ENCODE data around the gene LRR1.

Gene LRR1

DNA sequence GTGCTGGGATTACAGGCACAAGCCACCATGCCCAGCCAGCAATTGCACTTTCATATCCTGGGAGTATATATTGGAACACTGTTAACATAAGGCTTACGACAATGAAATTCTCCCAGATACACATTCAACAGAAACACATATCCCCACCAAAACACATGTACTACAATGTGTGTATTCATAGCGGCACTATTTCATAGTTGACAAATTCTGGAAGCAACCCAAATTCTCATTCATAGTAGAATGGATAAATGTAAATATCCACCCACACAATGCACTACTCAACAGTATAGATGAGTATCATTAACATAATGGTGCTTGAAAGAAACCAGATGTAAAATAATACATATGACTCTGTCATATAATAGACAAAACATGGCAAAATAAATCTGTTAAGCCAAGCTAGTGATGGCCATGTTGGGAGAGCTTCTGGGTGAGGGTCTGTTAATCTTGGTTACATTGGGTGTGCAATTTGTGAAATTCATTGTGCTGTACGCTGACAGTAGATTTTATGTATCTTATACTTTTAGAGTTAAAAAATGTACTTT is 38.9 kb downstream of the LRR1 start:
- H3K9me3 ChIP-seq (ENCODE audit: control insufficient read depth, insufficient read depth, low read depth, low read length), result no peaks in the 10 kb centered on the region
- H3K4me1 ChIP-seq (ENCODE audit: control insufficient read depth, insufficient read depth, low read length), result peaks cover 15% of the 10 kb centered on the region
- peaks cover 5 to 23% of the 10 kb centered on the region in 2 experiments; a peak in 2 of 3 replicates for H3K36me3 ChIP-seq (ENCODE audit: control insufficient read depth in 2 of 2, insufficient read depth in 1 of 2, low read length in 2 of 2)
- no peak overlapping the region for H3K27ac ChIP-seq (ENCODE audit: extremely low read depth, low read depth, low read length)
- TF ChIP-seq YY1 (tag by site-specific recombination; IDR thresholded peaks at IDR 0.05) (no peak), SP2 (tag by site-specific recombination; IDR thresholded peaks at IDR 0.05) (no peak)
- ChIA-PET POLR2A (interaction anchor here (0.6 to 1.3 kb wide), 3 partner anchors 11 to 36 kb away, joined by 3 to 4 read pairs (median 3); partner anchors contain the start of genes MGAT2 and RPL36AL), CTCF (interaction anchor here (0.7 to 1.1 kb wide), 2 partner anchors 9 to 952 kb away, joined by 3 to 5 read pairs; no protein-coding TSS in a partner anchor)
- H3K4me3 ChIP-seq (ENCODE audit: low read depth, low read length), result no peak overlapping the region

DNA sequence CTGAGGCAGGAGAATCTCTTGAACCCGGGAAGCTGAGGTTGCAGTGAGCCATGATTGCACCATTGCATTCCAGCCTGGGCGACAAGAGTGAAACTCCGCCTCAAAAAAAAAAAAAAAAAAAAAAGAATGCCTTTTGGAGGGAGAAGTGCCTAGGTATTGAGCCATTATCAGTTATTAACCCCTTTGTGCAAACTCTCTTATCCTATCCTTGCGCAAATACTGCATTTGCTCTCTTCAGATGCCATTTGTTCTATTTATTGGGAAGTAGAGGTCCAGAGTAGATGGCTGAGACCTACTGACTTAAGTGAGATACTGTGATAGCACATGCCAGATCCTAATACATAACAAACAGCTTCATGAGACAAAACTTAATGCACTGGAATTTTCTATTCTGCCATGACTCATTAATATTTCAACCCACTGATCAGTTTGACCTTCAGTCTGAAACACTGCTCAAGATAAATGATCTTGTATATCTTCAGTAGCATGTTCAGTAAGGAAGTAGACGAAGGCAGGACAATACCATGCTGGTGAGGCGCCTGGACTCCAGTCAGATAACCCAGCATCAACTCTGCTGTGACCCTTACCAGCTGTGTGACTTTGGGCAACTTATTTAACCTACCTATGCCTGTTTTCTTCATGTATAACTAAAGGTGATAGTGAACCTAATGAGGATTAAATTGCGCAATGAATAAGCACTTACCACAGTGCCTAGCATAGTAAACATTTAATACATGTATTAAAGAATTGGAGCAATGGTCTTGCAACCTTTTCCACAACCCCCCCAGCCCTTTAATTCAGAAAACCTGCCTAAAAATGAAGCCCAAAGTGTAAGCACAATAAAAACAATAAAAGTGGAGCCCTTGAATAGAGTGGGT is 42.0 kb downstream of the LRR1 start:
- Histone ChIP-seq H3K4me3 (ENCODE audit: low read depth, low read length) (no peak overlapping the region), H3K36me3 (ENCODE audit: control insufficient read depth in 2 of 2, insufficient read depth in 1 of 2, low read length in 2 of 2) (peaks cover 13 to 29% of the 10 kb centered on the region in 2 experiments; a peak in 2 of 3 replicates), H3K4me1 (ENCODE audit: control insufficient read depth, insufficient read depth, low read length) (peaks cover 15% of the 10 kb centered on the region), H3K27ac (ENCODE audit: extremely low read depth, low read depth, low read length) (no peak overlapping the region), H3K9me3 (ENCODE audit: control insufficient read depth, insufficient read depth, low read depth, low read length) (no peaks in the 10 kb centered on the region)
- TF ChIP-seq ZNF664 (tag by site-specific recombination; IDR thresholded peaks at IDR 0.05), result peak; percentile 48; the same call in 1 of the 2 replicates
- no peak for TF ChIP-seq ZFHX2 (tag by site-specific recombination; conservative IDR thresholded peaks at IDR 0.05)
- POLR2A ChIA-PET, result no interaction called here
- CTCF ChIA-PET, result interaction anchor here (0.6 kb wide), 2 partner anchors 20 to 97 kb away, joined by 3 to 4 read pairs; partner anchors contain the start of genes MGAT2 and RPL36AL

DNA sequence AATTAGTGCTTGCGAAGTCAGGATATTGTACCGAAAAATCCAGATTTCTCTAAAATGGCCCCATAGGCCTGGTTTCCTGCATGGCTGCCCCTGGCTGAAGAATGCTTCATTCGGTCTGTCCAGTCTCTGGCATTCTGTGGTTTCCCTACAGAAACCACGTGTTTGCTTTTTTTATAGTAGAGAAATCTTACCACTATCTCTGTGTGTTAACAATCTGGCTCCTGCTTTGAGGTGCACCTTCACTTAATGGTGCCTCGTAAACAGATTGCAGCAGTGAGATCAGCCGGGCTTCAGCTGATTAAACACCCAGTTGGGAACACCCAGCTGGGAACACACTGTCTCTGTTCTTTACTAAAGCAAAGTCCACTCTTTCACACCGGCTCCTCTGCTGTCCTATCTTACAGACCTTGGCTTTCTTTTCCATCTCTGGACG is 43.0 kb downstream of the LRR1 start:
- ChIA-PET CTCF (no interaction called here), POLR2A (no interaction called here)
- Histone ChIP-seq H3K36me3 (ENCODE audit: control insufficient read depth in 2 of 2, insufficient read depth in 1 of 2, low read length in 2 of 2) (peaks cover 19 to 24% of the 10 kb centered on the region in 2 experiments; a peak in 2 of 3 replicates), H3K27ac (ENCODE audit: extremely low read depth, low read depth, low read length) (peak overlapping the region; percentile 21; the same call in 1 of the 2 replicates), H3K4me3 (ENCODE audit: low read depth, low read length) (no peak overlapping the region), H3K4me1 (ENCODE audit: control insufficient read depth, insufficient read depth, low read length) (peaks cover 15% of the 10 kb centered on the region), H3K9me3 (ENCODE audit: control insufficient read depth, insufficient read depth, low read depth, low read length) (no peaks in the 10 kb centered on the region)
- TF ChIP-seq ZSCAN16 (tag by site-specific recombination; IDR thresholded peaks at IDR 0.05) (no peak), ZNF555 (tag by site-specific recombination; conservative IDR thresholded peaks at IDR 0.05) (no peak), ZNF701 (tag by site-specific recombination; IDR thresholded peaks at IDR 0.05) (no peak), ZNF830 (tag by site-specific recombination; IDR thresholded peaks at IDR 0.05; ENCODE audit: low read depth) (no peak), ZXDB (tag by site-specific recombination; IDR thresholded peaks at IDR 0.05) (0 out of 2 replicates have a peak, but pooled peaks have one; percentile 14), ZBTB20 (tag by site-specific recombination; IDR thresholded peaks at IDR 0.05) (peak; percentile 24; the same call in 1 of the 2 replicates), ZNF223 (tag by site-specific recombination; IDR thresholded peaks at IDR 0.05) (no peak), ZNF121 (tag by site-specific recombination; IDR thresholded peaks at IDR 0.05) (no peak), PRDM1 (tag by site-specific recombination; IDR thresholded peaks at IDR 0.05) (peak; percentile 41; the same call in 1 of the 2 replicates), SALL2 (tag by site-specific recombination; IDR thresholded peaks at IDR 0.05; ENCODE audit: borderline replicate concordance) (no peak), ZNF10 (tag by site-specific recombination; IDR thresholded peaks at IDR 0.05) (peak; percentile 65)
- TF ChIP-seq, protein P1, sequence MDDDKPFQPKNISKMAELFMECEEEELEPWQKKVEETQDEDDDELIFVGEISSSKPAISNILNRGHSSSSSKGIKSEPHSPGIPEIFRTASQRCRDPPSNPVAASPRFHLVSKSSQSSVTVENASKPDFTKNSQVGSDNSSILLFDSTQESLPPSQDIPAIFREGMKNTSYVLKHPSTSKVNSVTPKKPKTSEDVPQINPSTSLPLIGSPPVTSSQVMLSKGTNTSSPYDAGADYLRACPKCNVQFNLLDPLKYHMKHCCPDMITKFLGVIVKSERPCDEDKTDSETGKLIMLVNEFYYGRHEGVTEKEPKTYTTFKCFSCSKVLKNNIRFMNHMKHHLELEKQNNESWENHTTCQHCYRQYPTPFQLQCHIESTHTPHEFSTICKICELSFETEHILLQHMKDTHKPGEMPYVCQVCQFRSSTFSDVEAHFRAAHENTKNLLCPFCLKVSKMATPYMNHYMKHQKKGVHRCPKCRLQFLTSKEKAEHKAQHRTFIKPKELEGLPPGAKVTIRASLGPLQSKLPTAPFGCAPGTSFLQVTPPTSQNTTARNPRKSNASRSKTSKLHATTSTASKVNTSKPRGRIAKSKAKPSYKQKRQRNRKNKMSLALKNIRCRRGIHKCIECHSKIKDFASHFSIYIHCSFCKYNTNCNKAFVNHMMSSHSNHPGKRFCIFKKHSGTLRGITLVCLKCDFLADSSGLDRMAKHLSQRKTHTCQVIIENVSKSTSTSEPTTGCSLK (tag by site-specific recombination; IDR thresholded peaks at IDR 0.05), result no peak
- TF ChIP-seq, protein P2, sequence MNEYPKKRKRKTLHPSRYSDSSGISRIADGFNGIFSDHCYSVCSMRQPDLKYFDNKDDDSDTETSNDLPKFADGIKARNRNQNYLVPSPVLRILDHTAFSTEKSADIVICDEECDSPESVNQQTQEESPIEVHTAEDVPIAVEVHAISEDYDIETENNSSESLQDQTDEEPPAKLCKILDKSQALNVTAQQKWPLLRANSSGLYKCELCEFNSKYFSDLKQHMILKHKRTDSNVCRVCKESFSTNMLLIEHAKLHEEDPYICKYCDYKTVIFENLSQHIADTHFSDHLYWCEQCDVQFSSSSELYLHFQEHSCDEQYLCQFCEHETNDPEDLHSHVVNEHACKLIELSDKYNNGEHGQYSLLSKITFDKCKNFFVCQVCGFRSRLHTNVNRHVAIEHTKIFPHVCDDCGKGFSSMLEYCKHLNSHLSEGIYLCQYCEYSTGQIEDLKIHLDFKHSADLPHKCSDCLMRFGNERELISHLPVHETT (tag by site-specific recombination; IDR thresholded peaks at IDR 0.05), result no peak
- TF ChIP-seq, protein P3, sequence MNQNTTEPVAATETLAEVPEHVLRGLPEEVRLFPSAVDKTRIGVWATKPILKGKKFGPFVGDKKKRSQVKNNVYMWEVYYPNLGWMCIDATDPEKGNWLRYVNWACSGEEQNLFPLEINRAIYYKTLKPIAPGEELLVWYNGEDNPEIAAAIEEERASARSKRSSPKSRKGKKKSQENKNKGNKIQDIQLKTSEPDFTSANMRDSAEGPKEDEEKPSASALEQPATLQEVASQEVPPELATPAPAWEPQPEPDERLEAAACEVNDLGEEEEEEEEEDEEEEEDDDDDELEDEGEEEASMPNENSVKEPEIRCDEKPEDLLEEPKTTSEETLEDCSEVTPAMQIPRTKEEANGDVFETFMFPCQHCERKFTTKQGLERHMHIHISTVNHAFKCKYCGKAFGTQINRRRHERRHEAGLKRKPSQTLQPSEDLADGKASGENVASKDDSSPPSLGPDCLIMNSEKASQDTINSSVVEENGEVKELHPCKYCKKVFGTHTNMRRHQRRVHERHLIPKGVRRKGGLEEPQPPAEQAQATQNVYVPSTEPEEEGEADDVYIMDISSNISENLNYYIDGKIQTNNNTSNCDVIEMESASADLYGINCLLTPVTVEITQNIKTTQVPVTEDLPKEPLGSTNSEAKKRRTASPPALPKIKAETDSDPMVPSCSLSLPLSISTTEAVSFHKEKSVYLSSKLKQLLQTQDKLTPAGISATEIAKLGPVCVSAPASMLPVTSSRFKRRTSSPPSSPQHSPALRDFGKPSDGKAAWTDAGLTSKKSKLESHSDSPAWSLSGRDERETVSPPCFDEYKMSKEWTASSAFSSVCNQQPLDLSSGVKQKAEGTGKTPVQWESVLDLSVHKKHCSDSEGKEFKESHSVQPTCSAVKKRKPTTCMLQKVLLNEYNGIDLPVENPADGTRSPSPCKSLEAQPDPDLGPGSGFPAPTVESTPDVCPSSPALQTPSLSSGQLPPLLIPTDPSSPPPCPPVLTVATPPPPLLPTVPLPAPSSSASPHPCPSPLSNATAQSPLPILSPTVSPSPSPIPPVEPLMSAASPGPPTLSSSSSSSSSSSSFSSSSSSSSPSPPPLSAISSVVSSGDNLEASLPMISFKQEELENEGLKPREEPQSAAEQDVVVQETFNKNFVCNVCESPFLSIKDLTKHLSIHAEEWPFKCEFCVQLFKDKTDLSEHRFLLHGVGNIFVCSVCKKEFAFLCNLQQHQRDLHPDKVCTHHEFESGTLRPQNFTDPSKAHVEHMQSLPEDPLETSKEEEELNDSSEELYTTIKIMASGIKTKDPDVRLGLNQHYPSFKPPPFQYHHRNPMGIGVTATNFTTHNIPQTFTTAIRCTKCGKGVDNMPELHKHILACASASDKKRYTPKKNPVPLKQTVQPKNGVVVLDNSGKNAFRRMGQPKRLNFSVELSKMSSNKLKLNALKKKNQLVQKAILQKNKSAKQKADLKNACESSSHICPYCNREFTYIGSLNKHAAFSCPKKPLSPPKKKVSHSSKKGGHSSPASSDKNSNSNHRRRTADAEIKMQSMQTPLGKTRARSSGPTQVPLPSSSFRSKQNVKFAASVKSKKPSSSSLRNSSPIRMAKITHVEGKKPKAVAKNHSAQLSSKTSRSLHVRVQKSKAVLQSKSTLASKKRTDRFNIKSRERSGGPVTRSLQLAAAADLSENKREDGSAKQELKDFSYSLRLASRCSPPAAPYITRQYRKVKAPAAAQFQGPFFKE (tag by site-specific recombination; IDR thresholded peaks at IDR 0.05; ENCODE audit: borderline replicate concordance), result no peak

All from HEK293 (cell line).